GM23338 (cell line): Measurements from ENCODE around the gene BDKRB1. TPM values are rescaled to one million over a fixed set of nuclear protein-coding genes. Genes with fewer than 3 reads are reported as not detected.

ENCODE experiments used
- ATAC-seq: fragments of 200-7000 bp; cut with Tn5 transposase; 3 replicates; pipeline ENCODE4 v1.9.1; 2020
- DNase-seq: peaks from one replicate; pipeline ENCODE4 v3.0.0-alpha.2; 2015; ENCODE audit warnings: low spot score
- H2AFZ ChIP-seq: fragments of 200-600 bp; sonication (generic); 2 replicates; pipeline ENCODE4 v1.8.0; 2016; ENCODE audit warnings: antibody characterized with exemption, mild to moderate bottlenecking, moderate library complexity
- H3F3A ChIP-seq: fragments of 200-600 bp; sonication (generic); replicated peaks from 2 replicates; pipeline ENCODE4 v1.8.0; 2017; ENCODE audit warnings: antibody characterized with exemption, mixed run types, low read depth
- H3K27ac ChIP-seq: fragments of 200-600 bp; sonication (generic); 2 replicates; pipeline ENCODE4 v1.6.1; 2016; ENCODE audit warnings: low read depth
- H3K27me3 ChIP-seq: fragments of 200-600 bp; sonication (generic); 2 replicates; pipeline ENCODE4 v1.8.0; 2016; ENCODE audit warnings: mild to moderate bottlenecking, mixed run types, moderate library complexity; ENCODE audit not compliant: insufficient read depth
- H3K36me3 ChIP-seq: fragments of 200-600 bp; sonication (generic); 2 replicates; pipeline ENCODE4 v1.8.0; 2016; ENCODE audit warnings: mild to moderate bottlenecking; ENCODE audit not compliant: insufficient read depth
- H3K4me1 ChIP-seq: fragments of 200-600 bp; sonication (generic); 2 replicates; pipeline ENCODE4 v1.8.0; 2016; ENCODE audit warnings: mild to moderate bottlenecking, moderate library complexity; ENCODE audit not compliant: insufficient read depth
- H3K4me2 ChIP-seq: fragments of 200-600 bp; sonication (generic); 2 replicates; pipeline ENCODE4 v1.7.1; 2017; ENCODE audit warnings: mixed run types
- H3K4me3 ChIP-seq: fragments of 200-600 bp; sonication (generic); 2 replicates; pipeline ENCODE4 v1.6.1; 2016; ENCODE audit warnings: mixed run types
- H3K79me2 ChIP-seq: fragments of 200-600 bp; sonication (generic); replicated peaks from 2 replicates; pipeline ENCODE4 v1.8.0; 2017; ENCODE audit warnings: mild to moderate bottlenecking; ENCODE audit not compliant: insufficient read depth
- H3K9me2 ChIP-seq: fragments of 200-600 bp; sonication (generic); 2 replicates; pipeline ENCODE4 v1.8.0; 2017; ENCODE audit not compliant: insufficient read depth
- H4K20me1 ChIP-seq: fragments of 200-600 bp; sonication (generic); replicated peaks from 2 replicates; pipeline ENCODE4 v1.8.0; 2017; ENCODE audit warnings: mild to moderate bottlenecking; ENCODE audit not compliant: insufficient read depth
- H3K27ac Mint-ChIP-seq: 2 replicates; pipeline ENCODE4 v1.8.0; 2020; ENCODE audit warnings: inconsistent platforms, mild to moderate bottlenecking, moderate library complexity, mixed read lengths
- H3K27me3 Mint-ChIP-seq: 3 replicates; pipeline ENCODE4 v1.8.0; 2022; ENCODE audit warnings: low read depth, mild to moderate bottlenecking, moderate library complexity, mixed read lengths, inconsistent platforms; ENCODE audit not compliant: insufficient read depth, poor library complexity
- H3K36me3 Mint-ChIP-seq: 3 replicates; pipeline ENCODE4 v1.8.0; 2021; ENCODE audit warnings: low read depth, mild to moderate bottlenecking, inconsistent platforms, moderate library complexity, mixed read lengths
- H3K4me1 Mint-ChIP-seq: 3 replicates; pipeline ENCODE4 v1.8.0; 2020; ENCODE audit warnings: mild to moderate bottlenecking, inconsistent platforms, mixed read lengths
- H3K4me3 Mint-ChIP-seq: 3 replicates; pipeline ENCODE4 v1.8.0; 2021; ENCODE audit warnings: moderate library complexity, mild to moderate bottlenecking, inconsistent platforms, mixed read lengths
- H3K9me3 Mint-ChIP-seq: 3 replicates; pipeline ENCODE4 v1.8.0; 2020; ENCODE audit warnings: moderate library complexity, mild to moderate bottlenecking, inconsistent platforms, mixed read lengths
- CREB1 ChIP-seq: fragments of 250-450 bp; sonication (Bioruptor Pico); IDR thresholded peaks from 2 replicates; pipeline ENCODE4 v1.5.0; 2020; ENCODE audit warnings: low read depth, mild to moderate bottlenecking, moderate library complexity
- EZH2 ChIP-seq: fragments of 200-600 bp; sonication (generic); IDR thresholded peaks from one replicate; pipeline ENCODE4 v1.8.0; 2017; ENCODE audit warnings: antibody characterized with exemption, mild to moderate bottlenecking, low read depth; ENCODE audit not compliant: unreplicated experiment
- EZH2phosphoT487 ChIP-seq: fragments of 200-600 bp; sonication (generic); IDR thresholded peaks from one replicate; pipeline ENCODE4 v1.8.1; 2018; ENCODE audit warnings: antibody characterized with exemption; ENCODE audit not compliant: unreplicated experiment
- POLR2AphosphoS5 ChIP-seq: IDR thresholded peaks from 2 replicates; pipeline ENCODE4 v1.6.1; 2016; ENCODE audit warnings: antibody characterized with exemption, low read depth
- ZNF114 ChIP-seq: fragments of 250-450 bp; sonication (Bioruptor Pico); IDR thresholded peaks from 2 replicates; pipeline ENCODE4 v1.5.0; 2020; ENCODE audit warnings: mild to moderate bottlenecking, moderate library complexity
- polyA plus RNA-seq: library from polyadenylated mRNA; unstranded; fragments of >200 nt; fragmentation: Nextera tagmentation; extraction: Ambion mirVana; gene quantifications from 2 replicates; pipeline ENCODE4 v1.2.1, GENCODE V29; 2016
- total RNA-seq: library from RNA; depleted of rRNA; stranded (reverse); fragments of >200 nt; shearing (Covaris generic); gene quantifications from 2 replicates; pipeline ENCODE4 v1.2.3, GENCODE V29; 2014
- TF ChIP-seq, protein P1 (sequence below): fragments of 250-450 bp; sonication (Bioruptor Pico); IDR thresholded peaks from 2 replicates; pipeline ENCODE4 v1.5.0; 2020; ENCODE audit warnings: mild to moderate bottlenecking, moderate library complexity
- TF ChIP-seq, protein P2 (sequence below): IDR thresholded peaks from one replicate; pipeline ENCODE4 v1.6.1; 2018; ENCODE audit warnings: antibody characterized with exemption; ENCODE audit not compliant: unreplicated experiment
- TF ChIP-seq, protein P3 (sequence below), 2 experiments: fragments of 200-600 bp in 1 of 2; sonication (generic) in 1 of 2; conservative IDR thresholded peaks; 2 replicates each; pipeline versions ENCODE4 v1.5.1 to v1.6.1; 2016 to 2017; ENCODE audit warnings: antibody characterized with exemption in 2 of 2, low read depth in 2 of 2, mild to moderate bottlenecking in 2 of 2, moderate library complexity in 1 of 2

Gene BDKRB1
- total and polyA plus RNA-seq, 2 experiments from 2014 or later: not detected

DNA sequence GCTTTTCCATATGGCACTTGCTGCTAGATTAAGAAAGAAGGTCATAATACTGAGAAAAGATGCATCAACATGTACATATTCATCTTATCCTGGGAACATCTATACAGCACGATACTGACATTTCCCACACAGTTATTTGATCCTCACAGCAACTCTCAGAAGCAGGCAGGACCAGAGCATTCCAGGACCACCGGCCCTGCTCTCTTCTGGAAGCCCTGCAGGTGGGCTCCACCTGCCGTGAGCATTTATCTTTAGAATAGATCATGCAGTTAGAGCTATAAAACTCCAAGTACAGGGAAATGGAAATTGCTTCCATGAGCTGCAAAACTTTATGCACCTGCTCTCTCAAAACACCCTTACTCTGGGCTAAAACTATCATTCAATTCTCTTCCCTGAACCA, 5.5 kb upstream of the BDKRB1 start (continued):
- TF ChIP-seq, protein P1, sequence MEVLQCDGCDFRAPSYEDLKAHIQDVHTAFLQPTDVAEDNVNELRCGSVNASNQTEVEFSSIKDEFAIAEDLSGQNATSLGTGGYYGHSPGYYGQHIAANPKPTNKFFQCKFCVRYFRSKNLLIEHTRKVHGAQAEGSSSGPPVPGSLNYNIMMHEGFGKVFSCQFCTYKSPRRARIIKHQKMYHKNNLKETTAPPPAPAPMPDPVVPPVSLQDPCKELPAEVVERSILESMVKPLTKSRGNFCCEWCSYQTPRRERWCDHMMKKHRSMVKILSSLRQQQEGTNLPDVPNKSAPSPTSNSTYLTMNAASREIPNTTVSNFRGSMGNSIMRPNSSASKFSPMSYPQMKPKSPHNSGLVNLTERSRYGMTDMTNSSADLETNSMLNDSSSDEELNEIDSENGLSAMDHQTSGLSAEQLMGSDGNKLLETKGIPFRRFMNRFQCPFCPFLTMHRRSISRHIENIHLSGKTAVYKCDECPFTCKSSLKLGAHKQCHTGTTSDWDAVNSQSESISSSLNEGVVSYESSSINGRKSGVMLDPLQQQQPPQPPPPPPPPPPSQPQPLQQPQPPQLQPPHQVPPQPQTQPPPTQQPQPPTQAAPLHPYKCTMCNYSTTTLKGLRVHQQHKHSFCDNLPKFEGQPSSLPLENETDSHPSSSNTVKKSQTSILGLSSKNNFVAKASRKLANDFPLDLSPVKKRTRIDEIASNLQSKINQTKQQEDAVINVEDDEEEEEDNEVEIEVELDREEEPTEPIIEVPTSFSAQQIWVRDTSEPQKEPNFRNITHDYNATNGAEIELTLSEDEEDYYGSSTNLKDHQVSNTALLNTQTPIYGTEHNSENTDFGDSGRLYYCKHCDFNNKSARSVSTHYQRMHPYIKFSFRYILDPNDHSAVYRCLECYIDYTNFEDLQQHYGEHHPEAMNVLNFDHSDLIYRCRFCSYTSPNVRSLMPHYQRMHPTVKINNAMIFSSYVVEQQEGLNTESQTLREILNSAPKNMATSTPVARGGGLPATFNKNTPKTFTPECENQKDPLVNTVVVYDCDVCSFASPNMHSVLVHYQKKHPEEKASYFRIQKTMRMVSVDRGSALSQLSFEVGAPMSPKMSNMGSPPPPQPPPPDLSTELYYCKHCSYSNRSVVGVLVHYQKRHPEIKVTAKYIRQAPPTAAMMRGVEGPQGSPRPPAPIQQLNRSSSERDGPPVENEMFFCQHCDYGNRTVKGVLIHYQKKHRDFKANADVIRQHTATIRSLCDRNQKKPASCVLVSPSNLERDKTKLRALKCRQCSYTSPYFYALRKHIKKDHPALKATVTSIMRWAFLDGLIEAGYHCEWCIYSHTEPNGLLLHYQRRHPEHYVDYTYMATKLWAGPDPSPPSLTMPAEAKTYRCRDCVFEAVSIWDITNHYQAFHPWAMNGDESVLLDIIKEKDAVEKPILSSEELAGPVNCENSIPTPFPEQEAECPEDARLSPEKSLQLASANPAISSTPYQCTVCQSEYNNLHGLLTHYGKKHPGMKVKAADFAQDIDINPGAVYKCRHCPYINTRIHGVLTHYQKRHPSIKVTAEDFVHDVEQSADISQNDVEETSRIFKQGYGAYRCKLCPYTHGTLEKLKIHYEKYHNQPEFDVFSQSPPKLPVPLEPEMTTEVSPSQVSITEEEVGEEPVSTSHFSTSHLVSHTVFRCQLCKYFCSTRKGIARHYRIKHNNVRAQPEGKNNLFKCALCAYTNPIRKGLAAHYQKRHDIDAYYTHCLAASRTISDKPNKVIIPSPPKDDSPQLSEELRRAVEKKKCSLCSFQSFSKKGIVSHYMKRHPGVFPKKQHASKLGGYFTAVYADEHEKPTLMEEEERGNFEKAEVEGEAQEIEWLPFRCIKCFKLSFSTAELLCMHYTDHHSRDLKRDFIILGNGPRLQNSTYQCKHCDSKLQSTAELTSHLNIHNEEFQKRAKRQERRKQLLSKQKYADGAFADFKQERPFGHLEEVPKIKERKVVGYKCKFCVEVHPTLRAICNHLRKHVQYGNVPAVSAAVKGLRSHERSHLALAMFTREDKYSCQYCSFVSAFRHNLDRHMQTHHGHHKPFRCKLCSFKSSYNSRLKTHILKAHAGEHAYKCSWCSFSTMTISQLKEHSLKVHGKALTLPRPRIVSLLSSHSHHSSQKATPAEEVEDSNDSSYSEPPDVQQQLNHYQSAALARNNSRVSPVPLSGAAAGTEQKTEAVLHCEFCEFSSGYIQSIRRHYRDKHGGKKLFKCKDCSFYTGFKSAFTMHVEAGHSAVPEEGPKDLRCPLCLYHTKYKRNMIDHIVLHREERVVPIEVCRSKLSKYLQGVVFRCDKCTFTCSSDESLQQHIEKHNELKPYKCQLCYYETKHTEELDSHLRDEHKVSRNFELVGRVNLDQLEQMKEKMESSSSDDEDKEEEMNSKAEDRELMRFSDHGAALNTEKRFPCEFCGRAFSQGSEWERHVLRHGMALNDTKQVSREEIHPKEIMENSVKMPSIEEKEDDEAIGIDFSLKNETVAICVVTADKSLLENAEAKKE (CRISPR knock-in tag): no peak
- no peak for TF ChIP-seq EZH2phosphoT487
- TF ChIP-seq, protein P2, sequence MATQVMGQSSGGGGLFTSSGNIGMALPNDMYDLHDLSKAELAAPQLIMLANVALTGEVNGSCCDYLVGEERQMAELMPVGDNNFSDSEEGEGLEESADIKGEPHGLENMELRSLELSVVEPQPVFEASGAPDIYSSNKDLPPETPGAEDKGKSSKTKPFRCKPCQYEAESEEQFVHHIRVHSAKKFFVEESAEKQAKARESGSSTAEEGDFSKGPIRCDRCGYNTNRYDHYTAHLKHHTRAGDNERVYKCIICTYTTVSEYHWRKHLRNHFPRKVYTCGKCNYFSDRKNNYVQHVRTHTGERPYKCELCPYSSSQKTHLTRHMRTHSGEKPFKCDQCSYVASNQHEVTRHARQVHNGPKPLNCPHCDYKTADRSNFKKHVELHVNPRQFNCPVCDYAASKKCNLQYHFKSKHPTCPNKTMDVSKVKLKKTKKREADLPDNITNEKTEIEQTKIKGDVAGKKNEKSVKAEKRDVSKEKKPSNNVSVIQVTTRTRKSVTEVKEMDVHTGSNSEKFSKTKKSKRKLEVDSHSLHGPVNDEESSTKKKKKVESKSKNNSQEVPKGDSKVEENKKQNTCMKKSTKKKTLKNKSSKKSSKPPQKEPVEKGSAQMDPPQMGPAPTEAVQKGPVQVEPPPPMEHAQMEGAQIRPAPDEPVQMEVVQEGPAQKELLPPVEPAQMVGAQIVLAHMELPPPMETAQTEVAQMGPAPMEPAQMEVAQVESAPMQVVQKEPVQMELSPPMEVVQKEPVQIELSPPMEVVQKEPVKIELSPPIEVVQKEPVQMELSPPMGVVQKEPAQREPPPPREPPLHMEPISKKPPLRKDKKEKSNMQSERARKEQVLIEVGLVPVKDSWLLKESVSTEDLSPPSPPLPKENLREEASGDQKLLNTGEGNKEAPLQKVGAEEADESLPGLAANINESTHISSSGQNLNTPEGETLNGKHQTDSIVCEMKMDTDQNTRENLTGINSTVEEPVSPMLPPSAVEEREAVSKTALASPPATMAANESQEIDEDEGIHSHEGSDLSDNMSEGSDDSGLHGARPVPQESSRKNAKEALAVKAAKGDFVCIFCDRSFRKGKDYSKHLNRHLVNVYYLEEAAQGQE: no peak
- TF ChIP-seq POLR2AphosphoS5: no peak
- TF ChIP-seq ZNF114: no peak

DNA sequence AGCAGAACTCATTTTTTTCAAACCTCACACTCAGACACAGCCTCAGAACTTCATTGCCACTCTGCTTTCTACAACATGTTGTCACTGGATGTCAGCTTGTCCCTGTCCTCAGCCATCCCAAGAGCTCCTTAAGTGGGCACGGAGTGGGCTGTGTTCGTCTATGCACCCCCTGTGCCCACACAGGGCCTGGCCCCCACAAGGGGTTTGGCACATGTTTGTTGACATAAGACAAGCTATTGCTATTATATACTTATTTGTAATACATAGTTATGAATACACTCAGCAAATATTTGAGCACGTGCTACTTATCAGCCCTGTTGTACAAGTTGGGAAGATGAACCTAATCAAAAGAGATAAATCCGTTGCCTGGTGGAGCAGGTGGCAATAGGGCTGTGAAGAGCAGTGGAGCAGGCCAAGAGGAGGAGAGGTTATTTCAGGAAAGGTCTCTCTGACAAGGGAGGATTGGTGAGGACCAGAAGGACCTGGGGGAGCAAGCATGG, 4.3 kb upstream of the BDKRB1 start:
- ATAC-seq (no peak), DNase-seq (no peak)
- H3K27ac ChIP-seq: no peak overlapping the region
- no peaks in the 10 kb centered on the region for H3K9me3 Mint-ChIP-seq
- no peaks in the 10 kb centered on the region for H3K79me2 ChIP-seq
- no peak overlapping the region for H3K4me2 ChIP-seq
- no peaks in the 10 kb centered on the region; the same call in 2 of the 3 replicates for H3K36me3 Mint-ChIP-seq
- H3K27me3 ChIP-seq: no peaks in the 10 kb centered on the region
- H3K4me3 ChIP-seq: no peak overlapping the region
- no peaks in the 10 kb centered on the region for H4K20me1 ChIP-seq
- no peaks in the 10 kb centered on the region for H3K36me3 ChIP-seq
- no peak overlapping the region for H2AFZ ChIP-seq
- peaks cover 8% of the 10 kb centered on the region for H3K27me3 Mint-ChIP-seq
- H3K27ac Mint-ChIP-seq: no peak overlapping the region; the same call in 1 of the 2 replicates
- no peak for TF ChIP-seq ZNF114
- TF ChIP-seq CREB1: no peak
- no peak for TF ChIP-seq POLR2AphosphoS5
- TF ChIP-seq EZH2: no peak
- TF ChIP-seq, protein P3, sequence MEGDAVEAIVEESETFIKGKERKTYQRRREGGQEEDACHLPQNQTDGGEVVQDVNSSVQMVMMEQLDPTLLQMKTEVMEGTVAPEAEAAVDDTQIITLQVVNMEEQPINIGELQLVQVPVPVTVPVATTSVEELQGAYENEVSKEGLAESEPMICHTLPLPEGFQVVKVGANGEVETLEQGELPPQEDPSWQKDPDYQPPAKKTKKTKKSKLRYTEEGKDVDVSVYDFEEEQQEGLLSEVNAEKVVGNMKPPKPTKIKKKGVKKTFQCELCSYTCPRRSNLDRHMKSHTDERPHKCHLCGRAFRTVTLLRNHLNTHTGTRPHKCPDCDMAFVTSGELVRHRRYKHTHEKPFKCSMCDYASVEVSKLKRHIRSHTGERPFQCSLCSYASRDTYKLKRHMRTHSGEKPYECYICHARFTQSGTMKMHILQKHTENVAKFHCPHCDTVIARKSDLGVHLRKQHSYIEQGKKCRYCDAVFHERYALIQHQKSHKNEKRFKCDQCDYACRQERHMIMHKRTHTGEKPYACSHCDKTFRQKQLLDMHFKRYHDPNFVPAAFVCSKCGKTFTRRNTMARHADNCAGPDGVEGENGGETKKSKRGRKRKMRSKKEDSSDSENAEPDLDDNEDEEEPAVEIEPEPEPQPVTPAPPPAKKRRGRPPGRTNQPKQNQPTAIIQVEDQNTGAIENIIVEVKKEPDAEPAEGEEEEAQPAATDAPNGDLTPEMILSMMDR (conservative IDR thresholded peaks at IDR 0.05; ENCODE audit: low read depth in 2 of 2): no peak
- TF ChIP-seq, protein P2: no peak
- H3K4me1 Mint-ChIP-seq: peaks cover 21% of the 10 kb centered on the region
- 0 out of 2 replicates have a peak, but pooled peaks cover 9% of the 10 kb centered on the region for H3K9me2 ChIP-seq
- H3K4me1 ChIP-seq: no peaks in the 10 kb centered on the region
- no peak overlapping the region for H3K4me3 Mint-ChIP-seq
- no peaks in the 10 kb centered on the region for H3F3A ChIP-seq
